ENCODE measurements around the gene EMCN.
"Not testable (repeated sequence)": the region's sequence is repeated elsewhere in the genome, so short reads cannot be mapped to it uniquely, and the experiment has no call there.

EMCN gene

GRCh38 chr4:100414016-100414790 is 103.6 kb downstream of the EMCN start:
- TF ChIP-seq CTCF (conservative IDR thresholded peaks at IDR 0.05; ENCODE audit: low read depth, low read length), result no peak
- no peak for DNase-seq (ENCODE audit: low read depth)

GRCh38 chr4:100391863-100392262 is 126.0 kb downstream of the EMCN start:
- DNase-seq (ENCODE audit: low read depth), result peak; percentile 87
- no peak for TF ChIP-seq CTCF (conservative IDR thresholded peaks at IDR 0.05; ENCODE audit: low read depth, low read length)
- no peak overlapping the region for H3K4me3 ChIP-seq (ENCODE audit: low read depth, low read length)

More at GRCh38 chr4:100414016-100414790, 103.6 kb downstream of the EMCN start:
- no peak overlapping the region for H3K4me3 ChIP-seq (ENCODE audit: low read depth, low read length)

DNA sequence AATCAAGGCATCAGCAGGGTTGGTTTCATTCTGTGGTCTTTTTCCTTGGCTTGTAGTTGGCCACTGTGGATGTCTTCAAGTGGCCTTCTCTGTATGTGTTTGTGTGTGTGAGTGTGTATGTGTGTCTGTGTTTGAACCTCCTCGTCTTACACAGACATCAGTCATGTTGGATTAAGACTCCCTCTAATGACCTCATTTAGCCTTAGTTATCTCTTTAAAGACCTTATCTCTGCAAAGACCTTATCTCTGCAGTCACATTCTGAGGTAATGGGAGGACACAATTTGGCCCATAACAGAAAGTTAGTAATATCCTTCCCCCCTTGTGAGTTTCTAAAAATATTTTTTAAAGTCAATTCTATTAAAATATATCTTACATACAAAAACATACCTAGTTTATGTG is 126.7 kb downstream of the EMCN start:
- no peak for DNase-seq (ENCODE audit: low read depth)
- no peak overlapping the region for H3K4me3 ChIP-seq (ENCODE audit: low read depth, low read length)
- no peak for TF ChIP-seq CTCF (conservative IDR thresholded peaks at IDR 0.05; ENCODE audit: low read depth, low read length)

- TF ChIP-seq CTCF (conservative IDR thresholded peaks at IDR 0.05; ENCODE audit: low read depth, low read length), result no peak
Observed at GRCh38 chr4:100386270-100386669, 131.6 kb downstream of the EMCN start.

DNA sequence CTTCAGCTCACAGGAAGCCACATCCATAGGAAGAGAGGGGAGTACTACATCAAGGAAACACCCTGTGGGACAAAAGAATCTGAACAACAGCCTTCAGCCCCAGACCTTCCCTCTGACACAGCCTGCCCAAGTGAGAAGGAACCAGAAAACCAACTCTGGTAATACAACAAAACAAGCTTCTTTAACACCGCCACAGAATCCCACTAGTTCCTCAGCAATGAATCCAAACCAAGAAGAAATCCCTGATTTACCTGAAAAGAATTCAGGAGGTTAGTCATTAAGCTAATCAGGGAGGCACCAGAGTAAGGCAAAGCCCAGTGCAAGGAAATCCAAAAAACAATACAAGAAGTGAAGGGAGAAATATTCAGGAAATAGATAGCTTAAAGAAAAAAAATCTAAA is 137.4 kb downstream of the EMCN start:
- not testable (repeated sequence) for DNase-seq (ENCODE audit: low read depth); H3K4me3 ChIP-seq (ENCODE audit: low read depth, low read length)

More at GRCh38 chr4:100386270-100386669, 131.6 kb downstream of the EMCN start:
- no peak overlapping the region for H3K4me3 ChIP-seq (ENCODE audit: low read depth, low read length)
- no peak for DNase-seq (ENCODE audit: low read depth)

- TF ChIP-seq CTCF (conservative IDR thresholded peaks at IDR 0.05; ENCODE audit: low read depth, low read length), result no peak
- DNase-seq (ENCODE audit: low read depth), result no peak
- no peak overlapping the region for H3K4me3 ChIP-seq (ENCODE audit: low read depth, low read length)
Observed at GRCh38 chr4:100379583-100380105, 138.2 kb downstream of the EMCN start.

DNA sequence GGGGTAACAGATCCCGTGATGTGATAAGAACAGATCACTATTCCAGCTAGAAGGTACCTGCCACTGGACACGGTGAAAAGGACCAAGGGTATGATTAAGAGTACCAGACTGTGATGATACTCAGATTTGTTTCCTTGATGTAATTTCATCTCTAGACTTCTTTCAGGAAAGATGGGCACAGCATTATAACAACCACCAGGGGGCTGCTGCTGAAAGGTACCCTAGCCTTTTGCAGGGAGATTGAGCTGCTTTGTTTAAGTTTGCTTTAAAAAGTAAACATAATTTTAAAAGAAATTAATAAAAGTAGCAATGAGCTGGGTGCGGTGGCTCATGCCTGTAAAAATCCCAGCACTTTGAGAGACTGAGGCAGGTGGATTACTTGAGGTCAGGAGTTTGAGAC is 145.4 kb downstream of the EMCN start:
- peak; percentile 58 for DNase-seq (ENCODE audit: low read depth)
- peak; percentile 81 for TF ChIP-seq CTCF (conservative IDR thresholded peaks at IDR 0.05; ENCODE audit: low read depth, low read length)
- no peak overlapping the region for H3K4me3 ChIP-seq (ENCODE audit: low read depth, low read length)
